HG02678 (cell line): ENCODE measurements around the gene GCH1.
A peak's percentile ranks its signal among the peaks of the same experiment; 100 is the strongest.
"Not testable (repeated sequence)": the region's sequence is repeated elsewhere in the genome, so short reads cannot be mapped to it uniquely, and the experiment has no call there.

ENCODE experiments used
- ATAC-seq: cut with Tn5 transposase; IDR thresholded peaks from one replicate; pipeline ENCODE4 v1.9.1; 2021; ENCODE audit warnings: mild to moderate bottlenecking, moderate library complexity; ENCODE audit not compliant: unreplicated experiment

The GCH1 gene, protein sequence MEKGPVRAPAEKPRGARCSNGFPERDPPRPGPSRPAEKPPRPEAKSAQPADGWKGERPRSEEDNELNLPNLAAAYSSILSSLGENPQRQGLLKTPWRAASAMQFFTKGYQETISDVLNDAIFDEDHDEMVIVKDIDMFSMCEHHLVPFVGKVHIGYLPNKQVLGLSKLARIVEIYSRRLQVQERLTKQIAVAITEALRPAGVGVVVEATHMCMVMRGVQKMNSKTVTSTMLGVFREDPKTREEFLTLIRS

DNA sequence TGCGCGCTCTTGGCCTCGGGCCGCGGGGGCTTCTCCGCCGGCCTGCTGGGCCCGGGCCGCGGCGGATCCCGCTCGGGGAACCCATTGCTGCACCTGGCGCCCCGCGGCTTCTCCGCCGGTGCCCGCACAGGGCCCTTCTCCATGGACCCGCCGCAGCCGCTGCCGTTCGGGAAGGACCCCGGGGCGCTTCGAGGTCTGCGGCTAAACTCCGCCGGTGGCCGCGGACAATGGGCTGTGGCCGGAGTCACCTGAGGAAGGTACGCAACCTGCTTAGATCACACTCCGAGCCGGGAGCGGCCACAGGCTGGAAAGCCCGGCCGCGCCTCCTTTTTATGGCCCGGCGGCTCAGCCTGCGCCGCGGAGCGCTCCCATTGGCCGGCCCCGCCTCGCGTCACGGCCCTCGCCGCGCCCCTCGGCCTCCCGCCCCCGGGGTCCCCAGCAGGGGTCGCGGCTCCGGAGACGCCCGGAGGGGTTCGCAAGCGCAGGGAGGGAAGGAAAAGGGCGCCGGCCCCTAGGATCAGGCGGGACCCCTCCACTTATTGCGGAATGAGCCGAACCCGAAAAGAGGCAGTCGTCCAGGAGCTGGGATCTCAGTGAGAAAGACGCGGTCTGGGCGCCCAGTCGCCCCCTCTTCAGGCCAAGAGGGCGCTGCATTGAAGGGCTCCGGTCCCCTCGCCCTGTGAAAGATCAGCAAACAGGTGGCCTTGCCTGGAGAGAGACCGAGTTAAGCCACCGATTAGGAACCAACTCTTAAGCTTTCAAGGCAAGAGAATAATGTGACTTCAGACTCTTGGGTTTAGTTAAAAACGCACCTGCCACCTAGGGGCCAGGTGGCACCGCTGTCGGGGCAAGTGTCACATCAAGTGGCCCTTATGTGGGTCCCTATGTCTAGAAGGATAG lies at the start of gene GCH1:
Gene GCH1 (minus strand): TSS at position 306 of the 900 bp plus-strand sequence. CDS start 163 bp downstream, at position 143.
- ATAC-seq: peak; percentile 83

DNA sequence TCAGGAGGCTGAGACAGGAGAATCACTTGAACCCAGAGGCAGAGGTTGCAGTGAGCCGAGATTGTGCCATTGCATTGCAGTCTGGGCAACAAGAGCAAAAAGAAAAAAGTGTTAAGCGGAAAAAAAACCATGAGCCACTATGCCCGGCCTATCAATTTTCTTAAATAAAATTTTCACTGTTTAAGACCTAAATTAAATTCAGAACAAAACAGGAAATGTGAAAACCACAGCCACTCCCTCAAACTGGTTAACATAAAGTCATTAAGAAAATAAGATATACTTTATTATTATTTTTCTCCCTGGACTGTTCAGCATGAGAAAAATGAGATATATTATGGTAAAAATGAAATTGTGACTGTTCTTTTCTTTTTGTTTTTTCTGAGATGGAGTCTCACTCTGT lies 44.6 kb upstream of the GCH1 start:
- no peak for ATAC-seq

DNA sequence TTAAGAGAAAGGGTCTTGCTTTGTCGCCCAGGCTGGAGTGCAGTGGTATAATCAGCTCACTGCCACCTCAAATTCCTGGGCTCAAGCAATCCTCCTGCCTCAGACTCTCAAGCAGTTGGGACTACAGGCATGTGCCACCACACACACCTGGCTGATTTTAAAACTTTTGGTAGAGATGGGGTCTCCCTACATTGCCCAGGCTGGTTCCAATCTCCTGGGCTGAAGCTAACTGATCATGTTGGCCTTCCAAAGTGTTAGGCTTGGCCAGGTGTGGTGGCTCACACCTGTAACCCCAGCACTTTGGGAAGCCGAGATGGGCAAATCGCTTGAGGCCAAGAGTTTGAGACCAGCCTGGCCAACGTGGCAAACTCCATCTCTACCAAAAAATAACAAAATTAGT lies 43.9 kb upstream of the GCH1 start:
- ATAC-seq: no peak

DNA sequence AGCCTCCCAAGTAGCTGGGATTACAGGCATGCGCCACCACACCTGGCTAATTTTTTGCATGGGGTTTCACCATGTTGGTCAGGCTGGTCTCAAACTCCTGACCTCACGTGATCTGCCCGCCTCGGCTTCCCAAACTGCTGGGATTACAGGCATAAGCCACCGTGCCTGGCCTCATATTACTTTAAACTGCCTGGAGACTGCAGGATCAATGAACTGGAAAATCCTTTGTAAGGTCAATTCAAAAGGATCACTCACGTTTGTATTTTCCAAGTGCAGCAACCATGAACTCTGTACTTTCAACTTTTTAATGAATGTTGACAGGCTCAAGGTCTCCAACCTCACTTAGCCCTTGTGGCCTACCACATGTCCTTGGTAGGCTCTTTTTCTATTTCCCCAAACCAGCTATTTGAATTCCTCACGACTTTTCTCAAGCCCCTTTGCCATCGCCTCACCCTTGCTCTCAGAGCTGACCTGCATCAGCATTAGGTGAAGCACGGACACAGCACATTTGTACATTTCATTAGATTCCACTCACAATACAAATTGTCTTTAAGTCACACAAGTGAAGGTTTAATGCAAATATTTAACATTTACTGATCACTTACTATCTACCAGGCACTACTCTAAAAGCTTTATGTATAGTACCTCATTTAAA lies 42.2 kb upstream of the GCH1 start:
- ATAC-seq: no peak

DNA sequence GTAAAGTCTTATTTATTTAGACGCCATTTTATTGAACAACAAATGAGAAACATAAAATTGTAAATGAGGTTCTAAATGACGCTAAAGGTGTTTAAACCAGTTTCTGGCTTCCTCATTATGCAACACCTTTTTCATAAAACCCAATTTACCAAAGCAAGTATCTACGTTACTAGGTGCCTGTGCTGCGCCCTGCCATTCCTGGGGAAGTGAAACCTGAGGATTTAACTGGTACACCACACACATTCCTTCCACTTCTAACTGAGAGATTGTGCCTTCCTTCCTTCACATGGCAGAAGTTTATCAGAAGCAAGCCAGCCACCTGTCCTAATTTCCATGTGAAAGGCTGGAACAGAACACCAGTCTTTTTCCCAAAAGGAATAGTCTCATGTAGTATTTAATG lies 40.3 kb upstream of the GCH1 start:
- no peak for ATAC-seq

DNA sequence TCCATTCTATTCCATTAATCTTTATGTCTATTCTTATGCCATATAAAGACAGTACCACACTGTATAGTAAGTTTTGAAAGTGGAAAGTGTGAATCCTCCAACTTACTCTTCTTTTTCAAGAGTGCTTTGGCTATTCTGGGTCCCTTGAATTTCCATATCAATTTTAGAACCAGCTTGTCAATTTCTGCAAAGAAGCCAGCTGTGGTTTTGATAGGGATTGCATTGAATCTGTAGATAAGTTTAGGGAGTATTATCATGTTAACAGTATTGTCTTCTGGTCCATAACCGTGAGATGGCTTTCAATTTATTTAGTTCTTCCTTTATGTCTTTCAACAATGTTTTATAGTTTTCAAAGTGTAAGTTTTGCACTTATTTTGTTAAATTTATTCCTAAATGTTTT lies 34.2 kb upstream of the GCH1 start:
- ATAC-seq: no peak

DNA sequence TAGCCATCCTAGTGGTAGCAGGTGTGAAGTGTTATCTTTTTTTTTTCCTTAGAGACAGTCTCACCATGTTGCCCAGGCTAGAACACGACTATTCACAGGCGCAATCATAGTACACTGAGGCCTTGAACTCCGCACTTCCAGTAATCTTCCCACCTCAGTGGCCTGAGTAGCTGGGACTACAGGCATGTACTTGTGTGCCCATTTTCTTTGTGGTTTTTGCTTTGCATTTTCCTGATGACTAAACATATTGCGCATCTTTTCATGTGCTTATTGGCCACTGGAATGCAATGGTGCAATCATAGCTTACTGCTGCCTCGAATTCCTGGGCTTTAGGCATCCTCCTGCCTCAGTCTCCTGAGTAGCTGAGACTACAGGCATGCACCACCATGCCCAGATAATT lies 33.3 kb upstream of the GCH1 start:
- ATAC-seq: no peak

DNA sequence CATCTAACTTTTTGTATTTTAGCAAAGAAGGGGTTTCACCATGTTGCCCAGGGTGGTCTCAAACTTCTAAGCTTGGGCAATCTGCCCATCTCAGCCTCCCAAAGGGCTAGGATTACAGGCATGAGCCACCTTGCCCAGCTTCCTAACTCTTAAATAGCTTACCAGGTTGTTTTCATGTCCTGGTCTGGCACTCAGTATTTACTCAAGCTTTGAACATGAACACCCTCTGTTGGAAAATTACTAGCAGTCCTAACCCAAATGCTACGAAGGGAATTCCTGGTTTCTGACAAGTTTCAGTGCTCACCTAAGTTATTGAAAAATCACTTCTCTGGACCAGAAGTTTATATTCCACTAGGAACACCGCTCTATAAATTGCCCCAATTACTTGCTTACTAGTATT lies 32.5 kb upstream of the GCH1 start:
- no peak for ATAC-seq

DNA sequence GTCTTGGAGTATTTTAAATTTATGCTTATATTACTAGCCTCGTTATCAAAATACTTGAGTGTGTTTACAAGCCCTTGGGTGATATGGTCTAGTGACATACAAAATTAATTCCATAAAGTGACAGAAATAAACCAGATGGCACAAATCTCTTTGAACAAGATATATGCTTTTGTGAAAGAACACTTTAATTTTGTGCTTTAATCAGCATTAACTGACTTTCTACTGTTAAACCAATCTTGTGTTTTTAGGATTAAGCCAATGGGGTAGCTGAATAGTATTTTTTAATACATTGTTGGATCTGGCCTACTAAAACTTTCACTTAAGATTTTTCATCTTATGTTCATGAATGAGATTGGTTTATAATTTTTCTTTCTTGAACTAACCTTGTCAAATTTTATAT lies 30.4 kb upstream of the GCH1 start:
- ATAC-seq: no peak

DNA sequence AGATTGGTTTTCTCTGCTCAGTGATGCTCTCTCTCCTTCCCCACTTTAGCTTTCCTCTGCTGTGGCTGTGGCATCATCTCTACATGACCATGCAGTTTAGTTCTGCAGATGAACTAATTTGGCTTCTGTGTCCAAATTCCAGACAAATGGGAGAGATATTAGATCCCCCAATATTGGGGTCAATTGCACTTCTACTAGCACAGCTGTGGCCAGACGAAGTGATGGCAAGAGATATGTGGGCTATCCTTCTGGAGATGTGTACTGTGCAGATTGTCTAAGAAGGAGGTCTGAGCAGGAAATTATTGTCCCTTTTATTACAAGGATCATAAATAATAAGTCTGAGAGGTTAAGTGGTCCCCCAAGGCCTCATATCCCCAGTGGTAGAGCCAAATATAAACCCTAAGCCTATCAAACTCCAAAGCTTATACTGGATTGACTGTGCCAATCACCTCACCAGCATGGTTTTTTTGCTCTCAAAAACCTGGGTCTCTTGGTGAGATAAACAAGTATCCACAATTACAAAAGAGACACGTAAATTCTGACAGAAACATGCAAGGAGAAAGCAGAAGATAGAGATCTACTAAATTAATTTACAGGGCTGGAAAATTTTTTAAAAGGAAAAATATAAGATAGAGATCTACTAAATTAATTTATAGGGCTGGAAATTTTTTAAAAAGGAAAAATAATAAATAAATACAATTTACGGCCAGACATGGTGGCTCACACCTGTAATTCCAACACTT lies 29.1 kb upstream of the GCH1 start:
- no peak for ATAC-seq

DNA sequence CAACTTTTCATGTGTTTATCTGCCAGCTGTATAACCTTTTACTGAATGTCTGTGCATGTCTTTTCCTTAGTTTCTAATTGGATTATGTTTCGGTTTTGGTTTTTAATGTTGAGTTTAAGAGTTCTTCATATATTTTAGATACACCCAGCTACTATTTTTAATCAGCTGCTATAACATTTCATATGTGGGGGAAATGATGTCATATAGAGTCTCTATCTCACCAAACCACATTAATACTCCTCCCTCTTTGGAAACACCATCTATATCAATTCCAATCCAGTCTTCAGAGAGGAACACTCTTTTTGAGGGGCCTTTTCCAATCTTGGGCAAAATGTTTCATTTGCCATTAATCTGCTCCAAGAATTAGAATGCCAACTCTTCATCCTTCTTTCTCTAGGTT lies 28.5 kb upstream of the GCH1 start:
- ATAC-seq: no peak

DNA sequence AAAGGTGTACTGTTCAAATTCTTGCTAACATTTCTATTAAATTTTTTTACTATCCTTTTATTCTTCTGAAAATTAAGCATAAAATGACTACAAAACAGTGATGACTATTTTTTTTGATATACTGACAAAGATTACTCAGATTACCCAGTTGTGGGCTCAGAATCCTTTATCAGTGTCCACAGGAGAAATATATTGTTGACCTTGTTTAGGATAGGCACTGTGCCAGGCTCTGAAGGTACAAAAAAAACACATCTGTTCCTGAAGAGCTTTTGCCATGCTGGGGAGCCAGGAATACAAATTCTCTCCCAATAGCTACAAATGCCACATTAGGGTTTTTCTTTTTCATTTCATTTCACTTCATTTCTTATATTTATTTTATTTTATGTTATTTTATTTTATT lies 26.9 kb upstream of the GCH1 start:
- no peak for ATAC-seq

DNA sequence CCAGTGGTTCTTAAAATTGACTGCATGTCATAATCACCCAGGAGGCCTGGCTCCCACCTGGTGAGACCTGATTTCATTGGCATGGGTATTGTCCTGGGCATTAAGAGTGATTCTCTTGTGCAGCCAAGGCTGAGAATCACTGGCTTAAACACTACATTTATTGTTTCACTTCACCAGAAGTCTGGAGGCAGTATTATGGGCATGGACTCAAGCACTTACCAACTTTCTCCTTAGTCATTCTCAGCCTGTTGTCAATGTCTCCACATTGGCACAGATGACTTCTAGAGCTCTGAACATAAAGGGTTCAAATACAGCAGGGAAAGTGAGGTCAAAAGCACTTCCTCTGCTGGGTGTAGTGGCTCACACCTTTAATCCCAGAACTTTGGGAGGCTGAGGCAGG lies 25.6 kb upstream of the GCH1 start:
- ATAC-seq: no peak

DNA sequence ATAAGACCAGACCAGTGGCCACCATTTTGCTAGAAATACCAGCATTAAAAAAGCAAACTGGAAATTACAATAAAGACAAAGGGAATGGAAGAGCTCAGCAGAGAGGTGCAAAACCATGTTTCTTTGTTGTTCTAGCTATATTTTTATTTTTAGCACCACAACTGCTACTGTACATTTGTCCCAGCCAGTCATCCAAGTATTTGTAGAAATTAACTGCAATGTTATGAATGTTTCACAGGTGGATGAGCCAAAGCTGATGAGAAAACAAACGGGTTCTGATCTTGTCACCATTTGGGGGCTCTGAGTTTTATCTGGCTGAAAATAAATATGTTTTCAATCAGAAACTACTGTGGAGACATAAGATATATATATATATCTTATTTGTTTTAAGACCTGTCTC lies 24.9 kb upstream of the GCH1 start:
- ATAC-seq: no peak

DNA sequence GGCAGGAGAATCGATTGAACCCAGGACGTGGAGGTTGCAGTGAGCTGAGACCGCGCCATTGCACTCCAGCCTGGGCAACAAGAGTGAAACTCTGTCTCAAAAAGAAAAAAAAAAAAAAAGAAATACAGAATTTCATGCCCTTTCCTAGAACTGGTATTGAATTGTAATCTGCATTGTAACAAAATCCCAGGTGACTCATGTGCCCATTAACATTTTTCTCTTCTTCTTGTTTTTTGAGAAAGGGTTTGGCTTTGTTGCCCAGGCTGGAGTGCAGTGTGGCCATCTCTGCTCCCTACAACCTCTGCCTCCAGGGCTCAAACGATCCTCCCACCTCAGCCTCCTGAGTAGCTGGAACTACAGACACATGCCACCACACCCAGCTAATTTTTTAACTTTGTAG lies 23.9 kb upstream of the GCH1 start:
- ATAC-seq: not testable (repeated sequence)

DNA sequence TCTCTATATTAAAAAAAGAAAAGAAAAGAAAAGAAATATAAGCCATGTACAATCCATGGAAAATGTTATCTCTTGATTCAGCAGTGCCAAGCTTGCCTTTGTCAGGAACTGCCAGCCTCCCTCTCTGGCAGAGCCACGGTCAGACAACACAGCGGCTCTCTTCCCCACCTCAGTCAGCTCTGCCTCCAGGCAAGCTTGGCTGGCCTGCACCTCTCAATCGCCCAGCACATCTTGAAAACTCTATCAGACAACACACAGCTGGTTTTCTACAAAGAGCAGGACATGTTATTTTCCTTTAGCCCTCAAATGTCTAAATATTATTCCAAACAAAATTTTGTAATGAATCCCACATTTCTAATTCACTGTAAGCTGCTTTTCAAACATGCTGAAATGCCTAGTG lies 20.0 kb upstream of the GCH1 start:
- ATAC-seq: no peak

DNA sequence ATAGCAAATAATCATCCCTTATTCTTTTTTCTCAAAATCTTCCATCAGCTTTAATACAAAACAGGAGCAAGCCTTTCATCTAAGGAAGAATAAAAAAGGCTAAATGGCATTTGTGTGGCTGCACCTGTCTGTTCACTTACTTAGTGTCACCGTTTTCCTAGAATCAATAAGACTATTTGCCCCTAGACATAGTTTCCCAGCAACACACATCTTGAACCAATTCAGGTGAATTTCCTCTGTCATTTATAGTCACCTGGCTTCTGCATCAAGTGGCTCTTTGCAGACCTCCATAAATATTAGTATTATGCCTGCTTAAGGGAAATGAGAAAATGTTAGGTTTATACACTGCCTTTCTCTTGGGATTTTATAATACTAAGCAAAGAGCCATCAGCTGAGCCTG lies 17.4 kb upstream of the GCH1 start:
- no peak for ATAC-seq

DNA sequence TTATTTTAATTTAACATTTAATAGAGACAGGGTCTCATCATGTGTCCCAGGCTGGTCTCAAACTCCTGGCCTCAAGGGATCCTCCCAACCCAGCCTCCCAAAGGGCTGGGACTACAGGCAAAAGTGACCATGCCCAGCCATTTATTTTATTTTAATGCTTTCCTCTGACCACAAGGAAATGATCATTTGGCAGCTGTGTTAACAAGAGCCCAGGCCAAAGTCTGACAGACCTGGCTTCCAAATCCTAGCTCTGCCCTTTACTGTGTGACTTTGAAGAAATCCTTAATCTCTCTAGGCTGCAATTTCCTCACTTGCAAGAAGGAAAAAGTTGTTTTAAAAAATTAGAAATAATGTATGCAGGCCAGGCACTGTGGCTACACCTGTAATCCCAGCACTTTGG lies 16.7 kb upstream of the GCH1 start:
- ATAC-seq: no peak

DNA sequence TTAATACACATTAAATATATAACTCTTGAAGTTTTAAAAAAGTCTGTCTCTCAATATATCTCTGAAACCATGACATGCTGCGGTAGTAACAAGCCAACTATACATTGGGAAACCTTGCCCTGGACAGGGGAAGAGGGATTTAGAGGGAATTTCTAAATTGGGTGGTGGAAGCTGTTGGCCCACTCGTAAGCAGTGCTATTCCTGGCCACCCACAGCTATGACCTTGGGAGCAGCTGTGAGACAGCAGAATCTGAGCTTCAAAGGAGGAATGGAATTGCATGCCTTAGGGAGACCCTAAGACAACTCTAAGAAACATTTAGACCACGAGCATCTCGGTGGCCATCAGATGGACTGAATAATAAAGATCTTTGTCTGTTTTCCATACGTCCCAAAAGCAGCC lies 15.8 kb upstream of the GCH1 start:
- ATAC-seq: no peak

DNA sequence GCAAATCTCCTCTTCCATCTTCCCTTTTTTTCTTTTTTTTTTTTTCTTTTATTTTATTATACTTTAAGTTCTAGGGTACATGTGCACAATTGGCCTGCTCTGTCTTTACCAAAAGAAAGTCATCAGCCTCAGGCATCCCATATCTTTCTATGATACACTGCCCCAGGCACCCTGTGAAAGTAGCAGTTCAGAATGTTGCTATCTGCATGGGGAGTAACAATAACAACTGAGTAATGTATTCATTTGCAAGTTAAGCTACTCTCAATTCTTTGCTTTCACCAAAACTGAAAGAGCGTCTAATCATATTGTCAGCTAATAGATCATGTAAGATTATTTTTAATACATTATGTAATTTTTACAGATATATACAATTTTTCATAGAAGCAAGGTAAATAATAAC lies 13.5 kb upstream of the GCH1 start:
- ATAC-seq: no peak

DNA sequence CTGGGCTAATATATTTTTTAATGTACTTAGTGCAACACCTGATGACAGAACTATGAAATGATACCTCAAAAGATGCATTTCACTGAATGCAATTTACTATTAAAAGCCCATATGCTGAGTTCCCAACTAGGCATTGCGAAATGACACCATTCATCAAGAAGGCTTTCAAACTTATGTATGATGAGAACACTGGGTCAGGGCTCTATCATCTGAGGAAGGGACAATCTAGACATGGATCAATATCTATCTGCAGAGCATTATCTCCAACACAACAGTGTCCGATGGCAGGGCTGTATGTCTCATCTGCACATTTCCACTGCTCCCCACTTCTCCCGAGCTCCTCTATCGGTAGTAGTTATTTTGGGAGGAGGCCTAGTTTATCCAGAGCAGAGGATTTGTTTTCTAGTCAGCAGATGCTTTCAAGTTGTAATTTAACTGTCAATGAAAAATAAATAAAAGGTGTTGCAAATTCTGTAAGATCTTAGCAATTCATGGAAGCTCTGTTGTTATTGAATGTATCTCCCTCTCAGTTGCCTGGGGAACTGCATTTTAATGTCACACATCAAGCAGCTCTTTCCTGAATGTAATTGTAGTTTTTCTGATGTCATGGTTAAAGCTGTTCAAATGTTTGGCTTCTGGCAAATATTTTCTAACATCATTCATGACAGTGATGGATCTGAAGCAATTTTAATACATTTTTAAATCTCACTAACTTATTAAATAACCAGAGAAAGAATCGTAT lies 7.4 kb upstream of the GCH1 start:
- ATAC-seq: no peak
